IMR-90 (cell line): ENCODE results near the gene QARS1. TPM values are rescaled to one million over a fixed set of nuclear protein-coding genes. Genes with fewer than 3 reads are reported as not detected.

Experiments
- ATAC-seq: fragments of 200-7000 bp; cut with Tn5 transposase; 2 replicates; pipeline ENCODE4 v1.9.1; 2020; ENCODE audit warnings: low read depth, mild to moderate bottlenecking, moderate library complexity
- Bru-seq: library from RNA; stranded (reverse); fragments of 400-500 nt; gene quantifications from one replicate; lab custom pipeline; 2021; lab: Mats Ljungman, UMichigan
- BruChase-seq, 2 experiments: library from RNA; stranded (reverse); fragments of 400-500 nt; gene quantifications; one replicate each; lab custom pipeline; 2021; lab: Mats Ljungman, UMichigan
- BruUV-seq: library from RNA; stranded (reverse); fragments of 400-500 nt; replicated peaks from 2 replicates; lab custom pipeline; 2021; lab: Mats Ljungman, UMichigan
- CTCF ChIA-PET: fragments of 300-600 bp; formaldehyde crosslinking; extraction: SDS; loops from one replicate; lab custom pipeline; 2021; ENCODE audit warnings: antibody characterized with exemption; lab: Yijun Ruan, JAX
- POLR2A ChIA-PET: fragments of 300-600 bp; sonication (Branson Sonifier 250); formaldehyde crosslinking; loops from one replicate; lab custom pipeline; 2022; ENCODE audit warnings: antibody characterized with exemption; ENCODE audit not compliant: unreplicated experiment; lab: Charles Lee
- DNase-seq: peaks from one replicate; pipeline ENCODE4 v3.0.0; 2013
- H2AFZ ChIP-seq: replicated peaks from 2 replicates; pipeline ENCODE3; 2013; ENCODE audit warnings: low read length, mild to moderate bottlenecking; ENCODE audit not compliant: poor library complexity
- H2AK5ac ChIP-seq: 2 replicates; pipeline ENCODE4 v1.6.1; 2013; ENCODE audit warnings: low read depth, low read length, inconsistent platforms
- H2AK9ac ChIP-seq: replicated peaks from 2 replicates; pipeline ENCODE3; 2013; ENCODE audit warnings: mild to moderate bottlenecking, low read depth, low read length, moderate library complexity; ENCODE audit not compliant: poor library complexity
- H2BK120ac ChIP-seq: 2 replicates; pipeline ENCODE4 v1.6.1; 2013; ENCODE audit warnings: low read depth, low read length, inconsistent platforms
- H2BK15ac ChIP-seq: 3 replicates; pipeline ENCODE4 v1.6.1; 2013; ENCODE audit warnings: low read depth, low read length, inconsistent platforms
- H2BK20ac ChIP-seq: 2 replicates; pipeline ENCODE4 v1.6.1; 2013; ENCODE audit warnings: low read depth, mild to moderate bottlenecking, inconsistent platforms, low read length, moderate library complexity
- H2BK5ac ChIP-seq: 2 replicates; pipeline ENCODE4 v1.6.1; 2013; ENCODE audit warnings: mild to moderate bottlenecking, low read depth, low read length, inconsistent platforms; ENCODE audit not compliant: poor library complexity, severe bottlenecking
- H3K14ac ChIP-seq: replicated peaks from 2 replicates; pipeline ENCODE4 v1.6.1; 2013; ENCODE audit warnings: low read depth, low read length, inconsistent platforms
- H3K18ac ChIP-seq: 2 replicates; pipeline ENCODE4 v1.6.1; 2013; ENCODE audit warnings: low read depth, low read length, control low read depth
- H3K23ac ChIP-seq: 2 replicates; pipeline ENCODE4 v1.6.1; 2013; ENCODE audit warnings: low read depth, low read length, inconsistent platforms
- H3K27ac ChIP-seq: 2 replicates; pipeline ENCODE4 v1.5.1; 2013; ENCODE audit warnings: mild to moderate bottlenecking, control low read depth, low read length; ENCODE audit not compliant: insufficient read depth
- H3K27me3 ChIP-seq: 2 replicates; pipeline ENCODE4 v1.6.1; 2013; ENCODE audit warnings: low read length; ENCODE audit not compliant: control insufficient read depth, insufficient read depth
- H3K36me3 ChIP-seq: 2 replicates; pipeline ENCODE4 v1.6.1; 2013; ENCODE audit warnings: low read length, mixed read lengths; ENCODE audit not compliant: control insufficient read depth, insufficient read depth
- H3K4ac ChIP-seq: 2 replicates; pipeline ENCODE4 v1.6.1; 2013; ENCODE audit warnings: low read depth, low read length, inconsistent platforms
- H3K4me1 ChIP-seq: 2 replicates; pipeline ENCODE4 v1.6.1; 2013; ENCODE audit warnings: low read length, mixed read lengths; ENCODE audit not compliant: control insufficient read depth, insufficient read depth
- H3K4me2 ChIP-seq: 2 replicates; pipeline ENCODE4 v1.6.1; 2013; ENCODE audit warnings: low read depth, mild to moderate bottlenecking, control low read depth, low read length, moderate library complexity
- H3K4me3 ChIP-seq: 2 replicates; pipeline ENCODE4 v1.5.1; 2013; ENCODE audit warnings: low read depth, mild to moderate bottlenecking, control low read depth, low read length, moderate library complexity; ENCODE audit not compliant: insufficient read depth
- H3K56ac ChIP-seq: 2 replicates; pipeline ENCODE4 v1.6.1; 2013; ENCODE audit warnings: low read length, inconsistent platforms; ENCODE audit not compliant: insufficient read depth; ENCODE audit errors: extremely low read depth
- H3K79me1 ChIP-seq, 2 experiments: 2 replicates each; pipeline ENCODE4 v1.6.1; 2013; ENCODE audit warnings: low read length in 2 of 2, inconsistent platforms in 1 of 2, low read depth in 1 of 2
- H3K9ac ChIP-seq: 2 replicates; pipeline ENCODE4 v1.6.1; 2013; ENCODE audit warnings: low read depth, low read length, control low read depth
- H3K9me1 ChIP-seq: 2 replicates; pipeline ENCODE4 v1.6.1; 2013; ENCODE audit warnings: low read length, inconsistent platforms; ENCODE audit not compliant: insufficient read depth
- H3K9me3 ChIP-seq: 2 replicates; pipeline ENCODE4 v1.6.1; 2013; ENCODE audit warnings: low read length; ENCODE audit not compliant: control insufficient read depth, insufficient read depth
- H4K20me1 ChIP-seq: 2 replicates; pipeline ENCODE4 v1.6.1; 2013; ENCODE audit warnings: low read length, inconsistent platforms; ENCODE audit not compliant: insufficient read depth
- H4K5ac ChIP-seq: 2 replicates; pipeline ENCODE4 v1.6.1; 2013; ENCODE audit warnings: mild to moderate bottlenecking, low read depth, low read length, control low read depth
- H4K8ac ChIP-seq, 2 experiments: 2 replicates each; pipeline ENCODE4 v1.6.1; 2013; ENCODE audit warnings: low read depth in 2 of 2, low read length in 2 of 2, control low read depth in 1 of 2, inconsistent platforms in 1 of 2
- H4K91ac ChIP-seq: 2 replicates; pipeline ENCODE4 v1.6.1; 2013; ENCODE audit warnings: low read depth, low read length, inconsistent platforms; ENCODE audit not compliant: insufficient read depth
- CEBPB ChIP-seq: IDR thresholded peaks from 2 replicates; pipeline ENCODE4 v1.6.1; 2012; ENCODE audit warnings: low read depth, low read length, improper control_type of control experiment
- MXI1 ChIP-seq: IDR thresholded peaks from 2 replicates; pipeline ENCODE4 v1.6.1; 2012; ENCODE audit warnings: low read depth, mild to moderate bottlenecking, low read length, moderate library complexity, borderline replicate concordance
- NFE2L2 ChIP-seq: fragments of 150-350 bp; IDR thresholded peaks from 2 replicates; pipeline ENCODE4 v1.6.1; 2016; ENCODE audit warnings: low read depth, mild to moderate bottlenecking, low read length
- POLR2A ChIP-seq: IDR thresholded peaks from 2 replicates; pipeline ENCODE4 v1.6.1; 2012; ENCODE audit warnings: mild to moderate bottlenecking, low read depth, low read length
- USF2 ChIP-seq: fragments of 150-350 bp; IDR thresholded peaks from 2 replicates; pipeline ENCODE4 v1.6.1; 2017; ENCODE audit warnings: mild to moderate bottlenecking, antibody characterized with exemption, low read length, low read depth
- WGBS, 2 experiments: methylation state at CpG; one replicate each; pipeline versions ENCODE4 v1.1.5 to v1.1.7; 2013; ENCODE audit warnings: missing lambda C conversion rate in 2 of 2; ENCODE audit not compliant: insufficient read length in 1 of 2; ENCODE audit errors: extremely low coverage in 2 of 2; 5-methylcytosine and 5-hydroxymethylcytosine counted together
- dilution Hi-C: fragments of 300-500 bp; cut with HindIII; formaldehyde crosslinking; loops from one replicate; pipeline ENCODE4 v1.14.3; 2018; ENCODE audit warnings: low sequenced_read_pairs; ENCODE audit not compliant: unreplicated experiment
- in situ Hi-C: fragments of 300-500 bp; cut with MboI; formaldehyde crosslinking; loops from 3 replicates; pipeline ENCODE4 v1.14.3; 2019; ENCODE audit warnings: low sequenced_read_pairs, inconsistent platforms, mixed read lengths
- intact Hi-C: fragments of 100-400 bp; cut with micrococcal nuclease; formaldehyde crosslinking; loops from 2 replicates; pipeline ENCODE4 v1.10.0; 2022
- long read RNA-seq: library from polyadenylated mRNA; unstranded; transcript quantifications from one replicate; pipeline ENCODE4 v2.0.0, GENCODE V29; 2021; ENCODE audit not compliant: unreplicated experiment
- polyA plus RNA-seq, 3 experiments: library from polyadenylated mRNA; depleted of rRNA; stranded (reverse); fragments of >200 nt; gene quantifications; 2 replicates each; pipeline ENCODE4 v1.2.3, GENCODE V29; 2012; ENCODE audit warnings: low replicate concordance in 1 of 3
- total RNA-seq: library from RNA; depleted of rRNA; stranded (reverse); fragments of >200 nt; gene quantifications from 2 replicates; pipeline ENCODE4 v1.2.3, GENCODE V29; 2012; rRNA removed

Gene QARS1
- total RNA-seq, result 396 and 404 TPM in 2 replicates
- 296 and 354 TPM in 2 replicates for polyA plus RNA-seq (2012; rRNA removed)
- polyA plus RNA-seq (2012; cell fraction: cytosol; rRNA removed), result 212 and 239 TPM in 2 replicates
- polyA plus RNA-seq (2012; cell fraction: nucleus; rRNA removed; ENCODE audit: low replicate concordance), result 507 and 1,033 TPM in 2 replicates
- percentile 68 among the genes with signal in this experiment for Bru-seq, nascent RNA
- BruChase-seq, experiment 1, labeled RNA remaining after a 6-hour chase, result percentile 84 among the genes with signal in this experiment
- percentile 75 among the genes with signal in this experiment for BruChase-seq, experiment 2, labeled RNA remaining after a 2-hour chase
- long read RNA-seq, transcript QARS-201 (24 exons, 2,827 nt), result major isoform, 81 of 148 reads
- long read RNA-seq, transcript QARS-209 (23 exons, 2,362 nt), result minor isoform, 12 of 148 reads
- long read RNA-seq, partial matches to known transcripts, result 29 of 148 reads
- long read RNA-seq, other reads (novel, unspliced or antisense), result 25 of 148 reads

DNA sequence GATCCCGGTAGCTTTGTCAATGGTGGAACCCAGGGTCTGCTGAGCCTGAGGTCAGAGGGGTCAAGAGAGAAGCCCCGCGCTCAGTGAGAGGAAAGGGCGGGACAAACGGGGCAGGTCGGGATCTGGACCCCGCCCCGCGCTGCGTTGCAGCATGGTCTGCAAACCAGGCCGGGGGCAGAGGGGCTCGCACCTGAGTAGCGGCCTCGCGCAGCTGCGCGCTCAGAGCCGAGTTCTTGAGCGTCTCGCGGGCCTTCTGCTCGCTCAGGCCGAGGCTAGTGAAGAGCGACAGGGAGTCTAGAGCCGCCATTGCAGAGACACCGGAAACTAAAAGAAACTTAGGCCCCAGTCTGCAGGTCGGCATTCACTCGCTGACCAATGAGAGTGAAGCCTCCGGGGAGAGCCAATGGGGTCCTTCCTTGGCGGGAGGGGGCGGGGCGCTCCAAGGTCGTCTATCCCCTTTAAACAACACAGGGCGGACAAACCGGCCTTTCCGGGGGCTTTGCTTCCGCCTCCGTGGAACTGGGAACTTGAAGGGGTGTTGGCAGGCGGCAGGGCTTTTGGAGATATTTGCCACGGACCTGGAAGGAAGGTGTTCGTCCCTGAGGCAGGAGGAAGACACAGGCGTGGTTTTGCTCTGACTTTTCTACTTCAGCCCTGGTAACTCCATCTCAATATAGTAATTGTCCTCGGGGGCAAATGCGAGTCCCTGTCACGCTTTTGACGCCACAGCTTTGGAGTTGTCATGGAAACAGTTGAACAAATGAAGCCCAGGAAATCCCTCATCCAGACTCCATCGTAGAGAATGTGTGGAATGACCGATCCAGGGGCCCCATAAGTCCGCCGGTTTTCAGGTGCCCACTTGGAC lies at the start of gene QARS1:
QARS1 (minus strand) TSS at position 331 of the 865 bp plus-strand sequence; CDS start at position 307, 24 bp downstream.
- peak within 1 kb of the TSS; percentile 37; the same call in 1 of the 2 replicates for H2BK20ac ChIP-seq
- in situ Hi-C loops (no loop called here), dilution Hi-C loops (no loop called here), intact Hi-C loops (no loop called here)
- POLR2A ChIA-PET, result interaction anchor here (1.3 kb wide), 1 partner anchor 83 kb away, joined by 3 read pairs; the partner anchor contains the start of gene NDUFAF3
- H4K8ac ChIP-seq, result peak within 1 kb of the TSS; percentile 64 to 97
- peak within 1 kb of the TSS; percentile 94 for H2AK9ac ChIP-seq
- H3K36me3 ChIP-seq, result peaks cover 48% of the 10 kb centered on the region
- CTCF ChIA-PET, result interaction anchor here (1.2 kb wide), 2 partner anchors 10 kb away, joined by 4 to 5 read pairs; partner anchors contain the start of gene QRICH1
- H3K4ac ChIP-seq, result peak within 1 kb of the TSS; percentile 95
- H3K9me1 ChIP-seq, result peaks cover 16% of the 10 kb centered on the region
- peak within 1 kb of the TSS; percentile 90 for H2BK5ac ChIP-seq
- peak within 1 kb of the TSS; percentile 89 for H4K91ac ChIP-seq
- peak within 1 kb of the TSS; percentile 67; the same call in 1 of the 2 replicates for H2BK120ac ChIP-seq
- TF ChIP-seq POLR2A (peak; percentile 87), MXI1 (peak; percentile 74), NFE2L2 (no peak), CEBPB (no peak), USF2 (no peak)
- TSS peak; percentile 51 for BruUV-seq
- peak within 1 kb of the TSS; percentile 99 for H3K14ac ChIP-seq
- WGBS, 2 experiments, result 1% methylated on average over 20 of the region's 50 CpGs; no CpG with 5 or more reads in 1 of the 2 experiments
- peak; percentile 88 for DNase-seq
- peak within 1 kb of the TSS; percentile 93 for H4K5ac ChIP-seq
- H3K4me2 ChIP-seq, result peak within 1 kb of the TSS; percentile 99
- H2AFZ ChIP-seq, result peak within 1 kb of the TSS; percentile 98
- peak within 1 kb of the TSS; percentile 91 for H3K4me3 ChIP-seq
- peak within 1 kb of the TSS; percentile 93 for H3K27ac ChIP-seq
- peak within 1 kb of the TSS; percentile 62 for H3K18ac ChIP-seq
- ATAC-seq, result peak; percentile 99
- H3K9me3 ChIP-seq, result no peaks in the 10 kb centered on the region
- H2AK5ac ChIP-seq, result peak within 1 kb of the TSS; percentile 98
- H3K4me1 ChIP-seq, result peaks cover 9% of the 10 kb centered on the region
- peaks cover 38 to 43% of the 10 kb centered on the region in 2 experiments for H3K79me1 ChIP-seq
- H2BK15ac ChIP-seq, result no peak within 1 kb of the TSS; the same call in 2 of the 3 replicates
- no peaks in the 10 kb centered on the region for H3K27me3 ChIP-seq
- no peaks in the 10 kb centered on the region for H4K20me1 ChIP-seq
- peak within 1 kb of the TSS; percentile 97 for H3K9ac ChIP-seq
- H3K23ac ChIP-seq, result peak within 1 kb of the TSS; percentile 98
- H3K56ac ChIP-seq, result peak within 1 kb of the TSS; percentile 95
